Measurements from ENCODE around the gene ITPRIPL2. TPM values are rescaled to one million over a fixed set of nuclear protein-coding genes. Genes with fewer than 3 reads are reported as not detected.

Gene ITPRIPL2
- polyA plus RNA-seq (ENCODE audit: insufficient read length in 10 of 10), result 10 to 100 TPM; 17.4 to 37.3 (median 24.1) TPM
- long read RNA-seq, donor 1, full-length matches to known transcripts, result 52 of 52 reads
- long read RNA-seq, donor 1, partial matches to known transcripts, result 0 of 52 reads
- long read RNA-seq, donor 1, other reads (novel, unspliced or antisense), result 0 of 52 reads
- long read RNA-seq, donor 2, full-length matches to known transcripts, result 40 of 40 reads
- long read RNA-seq, donor 2, partial matches to known transcripts, result 0 of 40 reads
- long read RNA-seq, donor 2, other reads (novel, unspliced or antisense), result 0 of 40 reads
- long read RNA-seq, donor 3, result 0 reads
- long read RNA-seq, donor 4, full-length matches to known transcripts, result 48 of 48 reads
- long read RNA-seq, donor 4, partial matches to known transcripts, result 0 of 48 reads
- long read RNA-seq, donor 4, other reads (novel, unspliced or antisense), result 0 of 48 reads
- long read RNA-seq, donor 5, full-length matches to known transcripts, result 72 of 72 reads
- long read RNA-seq, donor 5, partial matches to known transcripts, result 0 of 72 reads
- long read RNA-seq, donor 5, other reads (novel, unspliced or antisense), result 0 of 72 reads
- long read RNA-seq, donor 6, full-length matches to known transcripts, result 65 of 65 reads
- long read RNA-seq, donor 6, partial matches to known transcripts, result 0 of 65 reads
- long read RNA-seq, donor 6, other reads (novel, unspliced or antisense), result 0 of 65 reads
- long read RNA-seq, donor 7, full-length matches to known transcripts, result 51 of 51 reads
- long read RNA-seq, donor 7, partial matches to known transcripts, result 0 of 51 reads
- long read RNA-seq, donor 7, other reads (novel, unspliced or antisense), result 0 of 51 reads
- long read RNA-seq, donor 8, full-length matches to known transcripts, result 69 of 69 reads
- long read RNA-seq, donor 8, partial matches to known transcripts, result 0 of 69 reads
- long read RNA-seq, donor 8, other reads (novel, unspliced or antisense), result 0 of 69 reads
- long read RNA-seq, donor 9, full-length matches to known transcripts, result 9 of 9 reads
- long read RNA-seq, donor 9, partial matches to known transcripts, result 0 of 9 reads
- long read RNA-seq, donor 9, other reads (novel, unspliced or antisense), result 0 of 9 reads

DNA sequence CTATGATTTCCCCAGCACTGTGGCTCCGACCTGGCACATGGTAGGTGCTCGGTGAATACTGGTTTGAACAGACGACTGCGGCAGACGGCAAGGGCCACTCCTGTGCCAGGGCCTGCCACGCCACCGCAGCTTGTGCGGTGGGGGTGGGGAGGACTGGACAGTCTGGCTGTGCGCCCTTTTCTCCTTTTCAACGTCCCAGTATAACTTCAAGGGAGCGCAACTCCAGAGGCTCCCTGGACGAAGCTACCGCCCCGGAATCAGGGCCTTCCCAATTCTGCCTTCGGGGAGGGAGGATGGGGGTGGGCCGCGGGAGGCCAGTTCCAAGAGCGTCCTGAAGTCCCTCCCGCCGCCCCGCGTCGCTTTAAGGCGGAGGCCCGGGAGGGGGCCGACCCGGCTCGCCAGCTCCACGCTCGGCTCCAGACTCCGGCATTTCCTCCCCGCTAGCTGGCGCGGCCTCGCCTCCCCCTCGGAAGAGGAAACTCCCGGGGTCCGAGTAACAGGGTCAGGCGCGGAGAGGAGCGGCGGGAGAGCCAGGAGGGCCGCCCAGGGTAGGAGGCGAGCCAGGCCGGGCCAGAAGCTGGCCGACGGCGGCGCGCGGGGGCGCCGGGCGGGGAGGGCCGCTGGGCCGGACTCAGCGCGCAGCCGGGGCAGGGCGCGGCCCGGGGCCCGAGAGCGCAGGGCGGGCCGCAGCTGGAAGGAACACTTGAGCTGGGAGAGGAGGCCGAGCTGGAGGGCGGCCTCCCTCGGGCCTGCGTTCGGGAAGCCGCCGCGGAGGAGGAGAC lies at the start of gene ITPRIPL2:
Gene ITPRIPL2, plus strand, starts transcription at position 388 of the 782 bp plus-strand sequence. CDS start 498 bp downstream, outside the sequence.
- DNase-seq, result peak; percentile 85 to 97 (median 93)

DNA sequence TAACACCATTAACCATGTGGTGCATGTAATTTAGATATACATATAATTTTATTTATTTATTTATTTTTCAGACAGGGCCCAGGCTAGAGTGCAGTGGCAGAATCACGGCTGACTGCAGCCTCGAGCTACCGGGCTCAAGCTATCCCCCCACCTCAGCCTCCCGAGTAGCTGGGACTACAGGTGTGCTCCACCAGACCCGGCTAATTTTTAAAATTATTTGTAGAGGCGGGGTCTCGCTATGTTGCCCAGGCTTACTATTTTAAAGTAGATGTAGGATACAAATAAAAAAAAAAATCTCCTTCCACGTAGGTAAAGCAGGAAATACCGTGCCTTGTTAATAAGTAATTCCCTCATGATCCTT lies 46.8 kb upstream of the ITPRIPL2 start:
- DNase-seq, result no peak

DNA sequence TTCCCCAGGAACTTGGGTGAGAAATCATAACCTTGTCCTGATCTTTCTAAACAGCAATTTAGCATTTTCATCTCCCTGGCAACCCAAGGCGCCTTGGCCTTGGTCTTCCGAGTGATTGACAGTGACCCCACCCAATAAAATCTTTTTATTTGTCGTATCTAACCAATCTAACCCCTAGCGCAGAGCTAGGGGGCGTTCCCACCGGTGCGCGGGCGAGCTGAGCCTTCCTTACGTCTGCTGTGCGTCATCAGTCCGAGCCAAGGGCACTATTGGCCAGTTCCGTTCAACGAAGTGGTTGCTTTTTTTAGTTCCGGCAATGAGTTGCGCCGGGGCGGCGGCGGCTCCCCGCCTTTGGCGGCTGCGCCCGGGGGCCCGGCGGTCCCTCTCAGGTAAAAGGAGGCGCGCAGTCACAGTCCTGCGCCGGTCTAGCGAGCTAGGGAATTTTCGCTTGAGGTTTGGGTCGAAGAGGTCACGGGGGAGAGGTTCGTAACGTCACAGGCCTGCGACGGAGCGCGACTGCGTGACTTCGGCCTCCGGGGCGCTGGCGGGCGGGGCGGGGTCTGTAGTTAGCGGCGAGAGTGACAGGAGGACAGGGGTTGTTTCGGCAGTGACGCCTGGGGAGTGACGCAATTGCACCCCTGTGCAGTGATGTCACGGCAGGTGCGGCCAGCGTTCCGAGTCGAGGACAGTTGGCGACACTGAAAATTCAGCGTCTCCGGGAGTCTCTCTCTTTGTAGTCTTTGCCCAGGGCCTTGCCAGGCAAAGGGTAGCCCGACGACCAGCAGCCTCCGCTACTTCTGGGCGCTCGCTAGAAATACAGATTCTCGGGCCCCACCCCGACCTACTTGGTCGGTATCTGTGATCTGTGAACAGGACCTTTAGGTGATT lies 46.2 kb upstream of the ITPRIPL2 start, which contains the start of gene COQ7:
Gene COQ7, plus strand, starts transcription at position 266 of the 888 bp plus-strand sequence. Its CDS starts 51 bp downstream, at position 317.
- DNase-seq, result peak; percentile 100

DNA sequence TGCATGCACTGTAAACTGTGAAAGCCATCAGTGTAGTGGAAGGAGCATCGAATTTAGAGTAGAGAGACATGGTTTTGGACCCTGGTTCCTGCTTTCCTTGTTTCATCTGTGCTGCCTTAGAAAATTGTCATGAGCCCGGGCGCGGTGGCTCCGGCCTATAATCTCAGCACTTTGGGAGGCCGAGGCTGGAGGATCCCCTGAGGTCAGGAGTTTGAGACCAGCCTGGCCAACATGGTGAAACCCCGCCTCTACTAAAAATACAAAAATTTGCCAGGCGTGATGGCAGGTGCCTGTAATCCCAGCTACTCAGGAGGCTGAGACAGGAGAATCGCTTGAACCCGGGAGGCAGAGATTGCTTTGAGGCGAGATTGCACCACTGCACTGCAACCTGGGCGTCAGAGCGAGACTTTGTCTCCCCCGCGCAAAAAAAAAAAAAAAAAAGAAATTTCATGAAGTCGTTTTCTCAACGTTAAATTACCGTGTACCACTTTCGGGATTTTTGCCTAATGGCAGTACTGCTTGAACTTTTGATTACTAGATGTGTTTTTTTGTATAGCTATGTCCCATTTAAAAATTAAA lies 45.4 kb upstream of the ITPRIPL2 start:
- DNase-seq, result no peak

DNA sequence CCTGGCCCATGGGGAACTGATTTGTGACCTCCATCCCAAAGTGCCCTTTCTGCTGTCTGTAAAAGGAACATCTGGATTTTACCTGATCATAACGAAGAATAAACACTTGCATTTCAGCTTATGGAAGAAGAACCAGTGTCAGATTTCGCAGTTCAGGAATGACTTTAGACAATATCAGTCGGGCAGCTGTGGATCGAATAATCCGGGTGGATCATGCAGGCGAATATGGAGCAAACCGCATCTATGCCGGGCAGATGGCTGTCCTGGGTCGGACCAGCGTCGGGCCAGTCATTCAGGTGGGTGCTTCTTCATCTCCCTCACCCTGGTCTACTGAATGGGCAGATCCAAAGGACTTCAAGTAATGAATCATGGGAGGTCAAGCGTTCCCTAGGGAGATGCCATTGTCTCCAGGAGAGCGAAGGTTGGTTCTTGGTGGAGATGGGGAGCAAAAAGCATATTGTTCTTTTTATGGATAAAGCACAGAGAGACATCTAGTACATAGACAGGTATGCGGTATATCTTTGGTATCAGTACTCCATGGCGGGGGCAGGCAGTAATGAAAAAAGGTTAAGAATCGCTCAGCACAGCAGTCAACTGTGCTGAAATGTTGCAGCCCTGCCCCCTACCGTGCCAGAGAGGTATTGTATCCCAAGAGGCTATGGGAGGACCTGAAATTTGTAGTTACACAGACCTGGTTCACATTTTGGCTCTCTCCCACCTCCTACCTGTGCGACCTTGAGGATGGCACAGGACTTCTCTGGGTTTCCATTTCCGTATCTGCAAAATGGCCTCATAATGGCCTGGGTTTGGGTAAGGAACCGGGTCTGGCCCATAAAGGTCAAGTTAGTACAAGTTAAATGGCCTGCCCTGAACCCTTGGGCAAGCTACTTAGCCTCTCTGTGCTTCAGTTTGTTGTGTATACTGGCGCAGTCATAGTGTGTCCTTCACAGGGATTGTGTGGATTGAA lies 41.7 kb upstream of the ITPRIPL2 start:
- DNase-seq, result no peak

DNA sequence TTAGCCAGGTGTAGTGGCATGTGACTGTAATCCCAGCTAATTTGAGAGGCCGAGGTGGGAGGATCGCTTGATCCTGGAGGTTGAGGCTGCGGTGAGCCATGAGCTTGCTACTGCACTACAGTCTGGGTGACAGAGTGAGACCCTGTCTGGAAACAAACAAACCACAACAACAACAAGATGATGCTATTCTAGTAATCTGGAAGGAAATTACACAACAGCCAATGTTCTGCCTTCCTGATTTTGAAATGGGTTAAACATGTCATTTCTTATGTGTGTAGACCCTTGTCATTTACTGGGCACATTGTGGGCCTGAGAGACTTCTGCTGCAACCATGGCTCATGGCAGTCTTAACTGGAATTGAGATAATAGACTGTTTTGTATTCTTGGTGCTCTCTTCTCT lies 40.4 kb upstream of the ITPRIPL2 start:
- no peak for DNase-seq

DNA sequence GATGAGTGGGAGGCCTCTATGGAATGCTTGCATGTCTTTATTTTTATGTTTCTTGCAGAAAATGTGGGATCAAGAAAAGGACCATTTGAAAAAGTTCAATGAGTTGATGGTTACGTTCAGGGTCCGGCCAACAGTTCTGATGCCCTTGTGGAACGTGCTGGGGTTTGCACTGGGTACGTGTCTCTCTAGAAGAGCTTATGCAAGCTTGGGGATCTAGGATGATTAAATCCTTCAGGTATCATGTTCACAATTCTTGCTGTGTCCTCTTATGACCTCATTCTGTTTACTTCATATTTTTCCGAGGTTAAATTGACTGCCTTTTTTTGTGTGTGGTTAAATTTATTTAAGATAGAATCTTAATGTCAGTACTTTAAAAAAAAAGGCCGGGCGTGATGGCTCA lies 39.9 kb upstream of the ITPRIPL2 start:
- DNase-seq, result no peak

DNA sequence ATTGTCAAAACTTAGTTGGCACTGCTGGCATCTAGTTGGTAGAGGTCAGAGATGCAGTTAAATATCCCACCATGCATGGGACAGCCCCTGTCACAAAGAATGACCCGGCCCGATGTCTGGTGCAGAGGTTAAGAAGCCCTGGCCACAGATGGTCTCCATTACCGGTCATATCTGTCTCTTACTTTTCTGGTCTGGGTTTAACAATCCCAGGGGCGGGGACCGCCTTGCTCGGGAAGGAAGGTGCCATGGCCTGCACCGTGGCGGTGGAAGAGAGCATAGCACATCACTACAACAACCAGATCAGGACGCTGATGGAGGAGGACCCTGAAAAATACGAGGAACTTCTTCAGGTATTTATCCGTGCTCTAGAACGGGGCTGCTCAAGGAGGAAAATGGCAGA lies 38.3 kb upstream of the ITPRIPL2 start:
- no peak for DNase-seq

DNA sequence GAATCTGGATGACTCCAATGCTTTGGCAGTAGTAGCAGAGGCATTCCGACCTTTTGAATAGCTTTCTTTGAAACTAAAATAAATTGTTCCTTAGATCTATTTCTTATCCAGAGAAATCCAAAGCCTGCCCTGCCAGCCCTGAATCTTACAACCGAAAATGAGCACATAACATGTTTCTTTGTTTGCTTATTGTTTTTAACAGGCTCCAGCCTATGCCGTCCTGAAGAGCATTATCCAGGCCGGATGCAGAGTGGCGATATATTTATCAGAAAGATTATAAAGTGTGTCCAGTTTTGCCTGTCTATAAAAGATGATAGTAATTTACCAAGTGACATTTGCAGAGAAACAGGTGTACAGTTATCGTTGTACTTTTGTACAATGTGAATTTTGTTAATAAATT lies 35.9 kb upstream of the ITPRIPL2 start:
- no peak for DNase-seq

DNA sequence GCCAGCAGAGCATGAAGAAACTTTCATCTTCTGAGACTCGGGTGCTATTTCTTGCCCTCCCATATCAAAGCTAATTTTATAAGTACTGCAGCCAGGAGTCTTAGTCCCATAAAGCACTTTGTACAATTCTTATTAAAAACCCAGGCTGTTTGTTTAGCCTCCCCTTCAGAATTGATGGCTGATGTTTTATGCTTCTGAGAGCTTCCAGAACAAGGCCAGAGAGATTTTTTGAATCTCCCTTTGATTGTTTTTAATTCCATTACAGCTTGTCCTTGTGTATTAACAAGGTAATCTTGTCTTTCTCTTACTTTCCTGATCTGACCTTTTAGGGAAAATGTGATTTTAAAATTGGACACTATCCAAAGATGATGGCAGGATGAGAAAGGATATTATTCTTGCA lies 30.1 kb upstream of the ITPRIPL2 start:
- DNase-seq, result no peak

DNA sequence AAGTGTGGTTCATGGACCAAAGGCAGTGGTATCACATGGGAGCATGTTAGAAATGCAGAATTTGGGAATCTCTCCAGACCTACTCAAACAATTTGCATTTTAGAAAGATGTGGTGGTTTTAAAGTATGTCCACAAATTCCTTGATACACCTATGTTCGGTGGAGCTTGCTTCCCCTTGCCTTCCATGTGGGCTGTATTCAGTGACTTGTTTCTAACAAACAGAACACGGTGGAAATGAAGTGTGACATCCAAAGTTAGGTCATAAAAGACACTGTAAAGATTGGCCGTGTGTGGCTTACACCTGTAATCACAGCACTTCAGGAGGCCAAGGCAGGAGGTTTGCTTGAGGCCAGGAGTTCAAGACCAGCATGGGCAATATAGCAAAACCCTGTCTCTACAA lies 29.6 kb upstream of the ITPRIPL2 start:
- DNase-seq, result no peak

DNA sequence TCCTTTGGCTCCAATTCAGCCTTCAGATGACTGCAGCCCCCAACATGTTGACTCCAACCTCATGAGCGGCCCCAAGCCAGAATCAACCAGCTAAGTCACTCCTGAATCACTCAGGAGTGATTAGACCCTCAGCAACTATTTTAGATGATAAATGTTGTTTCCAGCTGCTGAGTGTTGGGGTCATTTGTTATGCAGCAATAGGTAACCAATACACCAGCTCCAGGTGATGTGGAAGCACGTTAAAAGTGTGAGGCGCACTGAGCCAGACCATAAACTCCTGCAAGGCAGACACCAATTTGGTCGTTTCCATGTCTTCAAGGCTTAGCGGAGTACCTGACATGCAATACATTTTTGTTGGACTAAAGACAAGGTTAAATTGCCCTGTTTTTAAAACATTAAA lies 28.9 kb upstream of the ITPRIPL2 start:
- no peak for DNase-seq

DNA sequence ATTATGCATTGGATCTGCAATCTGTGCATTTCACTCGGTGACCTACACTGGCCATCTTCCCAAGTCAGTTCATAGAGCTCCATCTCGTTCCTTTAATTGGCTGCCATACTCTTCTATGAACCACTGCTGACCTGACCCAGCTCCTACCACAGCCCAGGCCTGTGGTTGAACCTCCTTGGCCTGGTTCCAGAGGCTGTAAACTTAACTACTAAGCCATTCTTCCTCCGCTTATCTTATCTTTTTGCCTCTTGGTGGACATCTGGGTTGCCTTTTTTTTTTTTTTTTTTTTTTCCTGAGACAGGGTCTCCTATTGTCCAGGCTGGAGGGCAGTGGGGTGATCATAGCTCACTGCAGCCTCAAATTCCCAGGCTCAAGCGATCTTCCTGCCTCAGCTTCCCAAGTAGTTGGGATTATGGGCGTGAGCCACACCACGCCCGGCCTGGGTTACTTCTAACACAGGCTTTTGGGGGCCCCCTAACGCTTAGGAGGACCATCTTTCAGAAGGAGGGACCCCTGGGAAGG lies 28.0 kb upstream of the ITPRIPL2 start:
- DNase-seq, result no peak

DNA sequence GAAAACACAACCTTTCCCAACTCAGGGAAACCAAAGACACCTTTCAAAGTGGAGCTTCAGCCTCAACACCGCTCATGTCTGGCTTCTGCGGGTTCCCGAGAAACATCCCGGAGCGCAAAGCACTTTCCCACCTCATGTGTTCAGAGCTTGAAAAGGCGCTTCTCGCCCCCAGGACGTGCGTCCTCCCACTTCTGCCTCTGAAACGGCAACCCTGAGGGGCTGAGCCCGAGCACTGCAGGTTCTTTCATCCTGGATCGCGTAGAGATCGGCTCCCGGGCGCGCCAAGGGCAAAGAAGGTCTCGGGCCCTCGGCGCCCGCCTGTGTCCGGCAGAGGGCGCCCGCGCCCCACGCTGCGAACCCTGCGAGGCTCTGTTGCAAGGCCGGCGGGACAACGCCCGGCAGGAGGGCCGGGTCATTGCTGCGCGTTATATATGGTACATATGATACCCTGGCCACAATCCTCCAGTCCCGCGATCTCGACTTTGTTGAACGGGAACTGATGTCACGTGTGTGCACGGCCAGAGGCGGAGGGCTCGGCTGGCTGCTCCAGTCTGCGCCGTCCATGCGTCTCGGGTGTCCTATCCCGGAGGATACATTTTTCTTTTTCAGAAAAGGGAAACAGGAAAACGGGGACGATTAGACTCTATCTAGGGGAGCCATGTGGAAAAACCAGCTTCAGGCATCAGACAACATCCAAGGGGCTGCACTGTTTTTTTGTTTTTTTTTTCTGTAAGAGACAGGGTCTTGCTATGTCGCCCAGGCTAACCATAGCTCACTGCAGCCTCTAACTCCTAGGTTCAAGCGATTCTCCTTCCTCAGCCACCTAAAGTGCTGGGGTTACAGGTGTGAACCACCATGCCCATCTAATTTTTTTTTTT lies 27.2 kb upstream of the ITPRIPL2 start:
- peak; percentile 91 to 97 (median 94) for DNase-seq

DNA sequence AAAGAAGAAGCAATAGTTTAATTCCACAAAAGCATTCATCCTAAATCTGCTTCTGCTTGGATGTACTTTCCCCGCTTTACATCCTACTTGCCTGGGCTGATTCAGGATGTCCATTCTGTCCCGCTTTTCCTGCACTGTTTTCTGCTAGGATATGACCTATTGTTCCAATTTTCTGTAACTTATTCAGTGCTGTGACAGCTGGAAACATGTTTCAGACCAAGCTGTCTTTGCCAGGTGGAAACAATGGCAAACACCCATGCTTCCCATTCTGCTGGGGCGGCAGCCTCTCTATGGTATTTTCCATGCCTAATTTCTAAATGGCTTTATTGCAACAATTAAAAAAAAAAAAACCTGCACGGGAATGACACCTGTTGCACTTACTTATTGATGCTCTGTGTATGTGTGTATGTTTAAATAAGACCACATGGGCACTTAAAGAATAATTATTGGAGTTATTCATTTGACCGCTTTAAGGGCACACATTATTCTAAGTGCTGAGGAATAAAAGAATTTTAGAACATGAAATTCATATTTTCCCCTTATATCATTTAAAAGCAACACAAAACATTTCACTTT lies 25.3 kb upstream of the ITPRIPL2 start:
- no peak for DNase-seq

DNA sequence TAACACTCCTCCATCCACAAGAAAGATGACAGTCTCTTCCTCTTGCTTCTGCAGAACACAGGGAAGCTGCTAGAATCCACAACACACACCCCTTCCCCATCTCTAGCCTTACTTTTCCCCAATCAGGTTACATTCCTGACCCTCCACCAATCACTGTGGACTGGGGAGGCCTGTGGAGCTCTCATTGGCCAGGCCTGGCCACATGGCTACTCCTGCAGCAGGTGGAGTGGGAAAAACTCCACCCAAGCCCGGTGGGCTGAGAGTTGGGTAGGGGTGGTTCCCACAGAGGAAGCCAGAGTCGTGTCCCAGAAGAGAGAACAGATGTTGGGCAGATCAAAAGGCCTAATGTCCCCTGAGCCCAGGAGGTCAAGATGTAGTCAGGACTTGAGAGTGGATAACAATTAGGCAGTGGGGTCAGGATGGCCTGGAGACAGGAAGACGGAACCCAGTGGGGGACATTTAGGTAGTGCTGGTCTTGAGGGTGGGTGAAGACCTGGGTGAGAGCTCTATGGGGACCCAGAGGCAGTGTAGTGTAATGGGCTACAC lies 24.3 kb upstream of the ITPRIPL2 start:
- no peak for DNase-seq

DNA sequence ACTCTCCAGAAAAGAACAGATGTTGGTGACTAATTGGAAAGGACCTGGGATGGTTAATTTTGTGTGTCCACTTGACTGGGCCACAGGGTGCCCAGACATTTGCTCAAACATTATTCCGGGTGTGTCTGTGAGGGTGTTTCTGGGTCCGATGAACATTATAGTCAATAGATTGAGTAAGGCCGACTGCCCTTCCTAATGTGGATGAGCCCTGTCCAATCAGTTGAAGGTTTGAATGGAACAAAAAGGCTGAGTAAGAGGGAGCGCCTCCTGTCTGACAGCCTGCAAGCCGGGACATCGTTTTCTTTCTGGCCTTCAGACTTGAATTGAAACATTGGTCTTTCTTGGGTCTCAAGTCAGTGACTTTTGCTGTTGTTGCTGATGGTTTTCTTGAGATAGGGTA lies 22.8 kb upstream of the ITPRIPL2 start:
- DNase-seq, result no peak

Data from muscle of back (tissue), 13 donors.